Measurements from ENCODE around the gene GRIK4. TPM values are rescaled to one million over a fixed set of nuclear protein-coding genes. Genes with fewer than 3 reads are reported as not detected.
A peak's percentile ranks its signal among the peaks of the same experiment; 100 is the strongest.

Gene GRIK4
- total and polyA plus RNA-seq, 8 donors = 0.02 TPM; not detected in 7

GRCh38 chr11:120884154-120885020 lies 372.8 kb downstream of the GRIK4 start:
- Histone ChIP-seq H3K27ac (no peak overlapping the region), H3K27me3 (no peaks in the 10 kb centered on the region), H3K9me3 (no peaks in the 10 kb centered on the region), H3K36me3 (no peaks in the 10 kb centered on the region), H3K4me3 (no peak overlapping the region), H3K4me1 (no peaks in the 10 kb centered on the region)
- ATAC-seq (no peak), FAIRE-seq (no peak), DNase-seq (no peak)
- TF ChIP-seq CTCF (IDR thresholded peaks at IDR 0.05) = no peak
- intact Hi-C loops (cut with DNase I) = no loop called here
- 80 to 93% methylated on average over 20 of the region's 20 CpGs for WGBS, 2 donors

- no peaks in the 10 kb centered on the region for H3K4me1 ChIP-seq
- H3K9me3 ChIP-seq = no peaks in the 10 kb centered on the region
- intact Hi-C loops (cut with DNase I) = no loop called here
- peak in 1 of 6 donors; percentile 11 for DNase-seq
- no peak for TF ChIP-seq CTCF (IDR thresholded peaks at IDR 0.05)
- H3K27me3 ChIP-seq = no peaks in the 10 kb centered on the region
- H3K4me3 ChIP-seq = no peak overlapping the region
- FAIRE-seq = no peak
- H3K36me3 ChIP-seq = no peaks in the 10 kb centered on the region
- ATAC-seq = no peak
- whole genome bisulfite sequencing, 2 donors = 33 to 49% methylated on average over 7 of the region's 7 CpGs
- H3K27ac ChIP-seq = no peak overlapping the region
Observed at GRCh38 chr11:120890609-120891320, 379.2 kb downstream of the GRIK4 start.

GRCh38 chr11:120893440-120894201 lies 382.1 kb downstream of the GRIK4 start:
- intact Hi-C loops (cut with DNase I) = no loop called here
- ATAC-seq = no peak
- Histone ChIP-seq H3K27me3 (no peaks in the 10 kb centered on the region), H3K4me1 (no peaks in the 10 kb centered on the region), H3K36me3 (no peaks in the 10 kb centered on the region), H3K9me3 (no peaks in the 10 kb centered on the region), H3K27ac (no peak overlapping the region), H3K4me3 (no peak overlapping the region)
- FAIRE-seq = no peak
- DNase-seq = no peak
- 75 to 78% methylated on average over 9 of the region's 9 CpGs for WGBS, 2 donors
- no peak for TF ChIP-seq CTCF (IDR thresholded peaks at IDR 0.05)

- Histone ChIP-seq H3K4me1 (no peaks in the 10 kb centered on the region), H3K27ac (no peak overlapping the region), H3K4me3 (no peak overlapping the region), H3K9me3 (no peaks in the 10 kb centered on the region), H3K36me3 (no peaks in the 10 kb centered on the region), H3K27me3 (no peaks in the 10 kb centered on the region)
- no peak for FAIRE-seq
- intact Hi-C loops (cut with DNase I) = no loop called here
- no peak for ATAC-seq
- 64 to 75% methylated on average over 12 of the region's 12 CpGs for WGBS, 2 donors
- TF ChIP-seq CTCF (IDR thresholded peaks at IDR 0.05) = no peak
- no peak for DNase-seq
Observed at GRCh38 chr11:120894202-120894985, 382.8 kb downstream of the GRIK4 start.

Data from pancreas (tissue), 10 donors.